Kidney (tissue), 14 donors: ENCODE data around the gene PIK3R4. TPM values are rescaled to one million over a fixed set of nuclear protein-coding genes. Genes with fewer than 3 reads are reported as not detected.

Source experiments
- DNase-seq, 5 donors: peaks; one replicate each; pipeline ENCODE4 v3.0.0-alpha.2; 2013 to 2020
- FAIRE-seq: peaks from 2 replicates; lab custom pipeline; 2012; peaks lifted over from hg19 to GRCh38; lab: Jason Lieb, UNC
- H3K27ac ChIP-seq, 2 donors: one replicate each; pipeline ENCODE4 v1.7.0; 2013; ENCODE audit warnings: low read depth in 2 of 2, low read length in 2 of 2, inconsistent platforms in 1 of 2
- H3K27me3 ChIP-seq: one replicate; pipeline ENCODE4 v1.7.1; 2013; ENCODE audit warnings: low read length, inconsistent platforms; ENCODE audit not compliant: control insufficient read depth, insufficient read depth
- H3K36me3 ChIP-seq, 3 donors: one replicate each; pipeline versions ENCODE4 v1.7.0 to v1.7.1; 2013; ENCODE audit warnings: low read length in 3 of 3, control low read depth in 1 of 3, inconsistent platforms in 1 of 3; ENCODE audit not compliant: insufficient read depth in 3 of 3, control insufficient read depth in 2 of 3
- H3K4me1 ChIP-seq, 3 donors: one replicate each; pipeline versions ENCODE4 v1.7.0 to v1.7.1; 2013; ENCODE audit warnings: low read length in 3 of 3, inconsistent platforms in 1 of 3, low read depth in 1 of 3; ENCODE audit not compliant: control insufficient read depth in 2 of 3, insufficient read depth in 2 of 3
- H3K4me3 ChIP-seq, 3 donors: one replicate each; pipeline versions ENCODE4 v1.7.0 to v1.8.1; 2013; ENCODE audit warnings: low read length in 3 of 3, control low read depth in 1 of 3, inconsistent platforms in 1 of 3
- H3K9ac ChIP-seq, 3 donors: one replicate each; pipeline versions ENCODE4 v1.7.0 to v1.7.1; 2013; ENCODE audit warnings: low read length in 3 of 3, control low read depth in 1 of 3, inconsistent platforms in 1 of 3
- H3K9me3 ChIP-seq, 3 donors: one replicate each; pipeline versions ENCODE4 v1.7.0 to v1.7.1; 2013; ENCODE audit warnings: low read length in 3 of 3, control low read depth in 1 of 3, inconsistent platforms in 1 of 3; ENCODE audit not compliant: control insufficient read depth in 2 of 3, insufficient read depth in 1 of 3
- CTCF ChIP-seq: IDR thresholded peaks from 3 replicates; pipeline ENCODE4 v1.5.1; 2012; ENCODE audit warnings: mild to moderate bottlenecking, moderate library complexity, borderline replicate concordance; ENCODE audit not compliant: insufficient read depth; ENCODE audit errors: extremely low read depth
- intact Hi-C: fragments of 100-400 bp; cut with DNase I; formaldehyde crosslinking; loops from one replicate; pipeline ENCODE4 v1.11.1; 2022
- polyA plus RNA-seq: library from polyadenylated mRNA; stranded (reverse); fragments of 350-450 nt; fragmentation: Illumina TruSeq; extraction: RNeasy Lipid Tissue Mini Kit (QIAGEN cat#74804); gene quantifications from one replicate; pipeline ENCODE4 v1.2.3, GENCODE V29; 2014; ENCODE audit warnings: low read depth, low replicate concordance; ENCODE audit not compliant: insufficient read depth
- total RNA-seq: library from RNA; stranded (reverse); fragmentation: NEBNext Ultra II Directional; extraction: Animal tissue kit (Norgen Biotek cat#: 25700); gene quantifications from one replicate; pipeline ENCODE4 v1.2.1, GENCODE V29; 2021
- donor health status: control.
- donor health status: control.
- donor health status: control.
- donor health status: control.
- donor health status: control.
- donor health status: DM: yes; HTN: yes; CAD: no.
- donor health status: Normal renal cell carcinoma (clear cell type).

PIK3R4 gene
- total and polyA plus RNA-seq, 2 donors from 2014 or later = 22.5 to 32.7 TPM

DNA sequence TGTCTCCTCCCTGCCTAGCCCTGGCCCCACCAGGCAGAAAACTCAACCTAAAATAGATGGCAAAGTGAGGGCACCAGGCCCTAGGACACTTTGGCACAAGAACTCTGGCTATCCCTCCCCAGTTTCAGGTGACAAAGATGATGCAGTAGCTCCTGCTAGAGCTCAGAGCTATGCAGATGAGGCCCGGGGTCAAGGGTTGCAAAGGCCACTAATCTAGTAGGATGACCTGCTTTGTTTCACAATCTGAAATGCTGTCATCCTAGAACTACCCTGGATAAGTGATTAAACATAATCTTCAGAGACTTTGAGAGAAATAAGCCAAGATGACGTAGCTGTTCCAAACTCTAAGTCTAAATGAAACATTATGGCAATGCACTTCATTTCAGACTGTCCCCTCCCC, 24.0 kb upstream of the PIK3R4 start:
- Histone ChIP-seq H3K27ac (no peak overlapping the region), H3K36me3 (no peaks in the 10 kb centered on the region), H3K4me3 (no peak overlapping the region), H3K4me1 (no peaks in the 10 kb centered on the region), H3K9me3 (no peaks in the 10 kb centered on the region), H3K9ac (no peak overlapping the region), H3K27me3 (no peaks in the 10 kb centered on the region)
- intact Hi-C loops = no loop called here
- TF ChIP-seq CTCF = no peak
- FAIRE-seq (no peak), DNase-seq (no peak)

DNA sequence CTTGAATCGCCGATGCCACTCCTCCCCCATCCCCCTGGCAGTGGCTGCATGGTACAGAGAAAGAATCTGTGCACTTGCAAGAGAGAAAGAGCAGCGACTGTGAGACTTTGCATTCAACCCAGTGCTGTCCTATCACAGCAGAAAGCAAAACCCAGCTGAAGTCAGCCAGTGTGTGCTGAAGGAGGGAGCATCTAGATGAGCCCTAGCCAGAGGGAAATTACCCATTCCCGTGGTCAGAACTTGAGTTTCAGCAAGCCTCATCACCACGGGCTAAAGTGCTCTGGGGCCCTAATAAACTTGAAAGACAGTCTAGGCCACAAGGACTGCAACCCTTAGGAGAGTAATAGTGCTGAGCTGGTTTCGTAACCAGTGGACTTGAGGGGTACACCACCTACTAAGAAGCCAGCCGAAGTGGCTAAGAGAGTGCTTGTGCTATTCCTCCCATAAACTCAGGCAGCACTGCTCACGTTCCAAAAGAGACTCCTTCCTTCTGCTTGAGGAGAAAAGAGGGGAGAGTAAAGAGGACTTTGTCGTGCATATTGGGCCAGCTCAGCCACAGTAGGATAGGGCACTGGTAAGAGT, 15.2 kb upstream of the PIK3R4 start:
- no peaks in the 10 kb centered on the region for H3K9me3 ChIP-seq
- no peaks in the 10 kb centered on the region for H3K36me3 ChIP-seq
- no peak for FAIRE-seq
- no peaks in the 10 kb centered on the region for H3K4me1 ChIP-seq
- DNase-seq = no peak
- intact Hi-C loops = no loop called here
- H3K27me3 ChIP-seq = no peaks in the 10 kb centered on the region
- H3K27ac ChIP-seq = no peak overlapping the region
- no peak overlapping the region for H3K4me3 ChIP-seq
- TF ChIP-seq CTCF = no peak
- H3K9ac ChIP-seq = no peak overlapping the region

DNA sequence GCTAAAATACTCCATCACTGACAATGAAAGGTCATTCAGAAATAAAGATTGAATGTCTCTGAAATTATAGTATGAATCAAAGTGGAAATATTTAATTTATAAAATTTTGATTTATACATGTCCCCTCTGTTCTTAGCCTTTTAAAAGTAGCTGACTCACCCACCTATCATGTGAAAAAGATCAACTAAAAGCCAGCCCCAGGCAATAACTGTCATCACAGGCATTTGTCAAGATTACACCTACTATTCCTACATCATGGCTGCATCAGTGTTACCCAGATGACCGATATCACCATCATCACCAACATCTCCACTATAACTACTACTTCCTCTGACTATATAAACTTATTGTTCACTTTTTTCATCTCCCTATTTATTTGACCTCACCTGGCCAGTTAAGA, 14.3 kb upstream of the PIK3R4 start:
- DNase-seq (no peak), FAIRE-seq (no peak)
- H3K27me3 ChIP-seq = no peaks in the 10 kb centered on the region
- intact Hi-C loops = no loop called here
- no peaks in the 10 kb centered on the region for H3K36me3 ChIP-seq
- no peak for TF ChIP-seq CTCF
- no peaks in the 10 kb centered on the region for H3K9me3 ChIP-seq
- H3K27ac ChIP-seq = no peak overlapping the region
- H3K4me1 ChIP-seq = no peaks in the 10 kb centered on the region
- no peak overlapping the region for H3K9ac ChIP-seq
- no peak overlapping the region for H3K4me3 ChIP-seq
